NK-92 treated with Interleukin-12 subunit alpha and Interleukin-12 subunit beta, amount 100 ng/mL, for 24 hours (cell line): ENCODE results near the gene PIWIL4.
"Not testable (repeated sequence)": the region's sequence is repeated elsewhere in the genome, so short reads cannot be mapped to it uniquely, and the experiment has no call there.

ENCODE experiments used
- DNase-seq: peaks from one replicate; lab custom pipeline; 2025; lab: John Stamatoyannopoulos, UW

PIWIL4 gene

GRCh38 chr11:94549146-94549545 is 18.0 kb upstream of the PIWIL4 start:
- DNase-seq: no peak

- DNase-seq: no peak
Observed at GRCh38 chr11:94550513-94550912, 16.7 kb upstream of the PIWIL4 start.

GRCh38 chr11:94553938-94554337 is 13.2 kb upstream of the PIWIL4 start:
- DNase-seq: no peak

GRCh38 chr11:94555752-94556329 is 11.3 kb upstream of the PIWIL4 start:
- not testable (repeated sequence) for DNase-seq

GRCh38 chr11:94557421-94557820 is 9.7 kb upstream of the PIWIL4 start:
- DNase-seq: no peak

- no peak for DNase-seq
Observed at GRCh38 chr11:94557992-94558391, 9.2 kb upstream of the PIWIL4 start.

GRCh38 chr11:94558468-94558867 is 8.7 kb upstream of the PIWIL4 start:
- DNase-seq: no peak

GRCh38 chr11:94558932-94559331 is 8.2 kb upstream of the PIWIL4 start:
- DNase-seq: no peak

- no peak for DNase-seq
Observed at GRCh38 chr11:94559361-94559760, 7.8 kb upstream of the PIWIL4 start.

- DNase-seq: no peak
Observed at GRCh38 chr11:94560834-94561233, 6.3 kb upstream of the PIWIL4 start.

- DNase-seq: no peak
Observed at GRCh38 chr11:94563176-94563847, 3.9 kb upstream of the PIWIL4 start.

GRCh38 chr11:94563848-94564467 is 3.2 kb upstream of the PIWIL4 start:
- no peak for DNase-seq

GRCh38 chr11:94568200-94568599 is 1.0 kb downstream of the PIWIL4 start:
- no peak for DNase-seq

GRCh38 chr11:94568717-94569116 is 1.5 kb downstream of the PIWIL4 start:
- DNase-seq: no peak

- not testable (repeated sequence) for DNase-seq
Observed at GRCh38 chr11:94572975-94573374, 5.8 kb downstream of the PIWIL4 start.

- DNase-seq: no peak
Observed at GRCh38 chr11:94574193-94574961, 7.2 kb downstream of the PIWIL4 start.

- DNase-seq: no peak
Observed at GRCh38 chr11:94576306-94576705, 9.1 kb downstream of the PIWIL4 start.

GRCh38 chr11:94577841-94578240 is 10.7 kb downstream of the PIWIL4 start:
- no peak for DNase-seq

- no peak for DNase-seq
Observed at GRCh38 chr11:94581926-94582325, 14.8 kb downstream of the PIWIL4 start.

- DNase-seq: no peak
Observed at GRCh38 chr11:94583213-94583865, 16.2 kb downstream of the PIWIL4 start.

GRCh38 chr11:94583866-94584500 is 16.8 kb downstream of the PIWIL4 start:
- DNase-seq: no peak

GRCh38 chr11:94584978-94585377 is 17.8 kb downstream of the PIWIL4 start:
- no peak for DNase-seq
